GM23338 (cell line): Measurements from ENCODE around the gene ASB5. TPM values are rescaled to one million over a fixed set of nuclear protein-coding genes. Genes with fewer than 3 reads are reported as not detected.

Source experiments
- ATAC-seq: fragments of 200-7000 bp; cut with Tn5 transposase; 3 replicates; pipeline ENCODE4 v1.9.1; 2020
- DNase-seq: peaks from one replicate; pipeline ENCODE4 v3.0.0-alpha.2; 2015; ENCODE audit warnings: low spot score
- H2AFZ ChIP-seq: fragments of 200-600 bp; sonication (generic); 2 replicates; pipeline ENCODE4 v1.8.0; 2016; ENCODE audit warnings: antibody characterized with exemption, mild to moderate bottlenecking, moderate library complexity
- H3F3A ChIP-seq: fragments of 200-600 bp; sonication (generic); replicated peaks from 2 replicates; pipeline ENCODE4 v1.8.0; 2017; ENCODE audit warnings: antibody characterized with exemption, mixed run types, low read depth
- H3K27ac ChIP-seq: fragments of 200-600 bp; sonication (generic); 2 replicates; pipeline ENCODE4 v1.6.1; 2016; ENCODE audit warnings: low read depth
- H3K27me3 ChIP-seq: fragments of 200-600 bp; sonication (generic); 2 replicates; pipeline ENCODE4 v1.8.0; 2016; ENCODE audit warnings: mild to moderate bottlenecking, mixed run types, moderate library complexity; ENCODE audit not compliant: insufficient read depth
- H3K36me3 ChIP-seq: fragments of 200-600 bp; sonication (generic); 2 replicates; pipeline ENCODE4 v1.8.0; 2016; ENCODE audit warnings: mild to moderate bottlenecking; ENCODE audit not compliant: insufficient read depth
- H3K4me1 ChIP-seq: fragments of 200-600 bp; sonication (generic); 2 replicates; pipeline ENCODE4 v1.8.0; 2016; ENCODE audit warnings: mild to moderate bottlenecking, moderate library complexity; ENCODE audit not compliant: insufficient read depth
- H3K4me2 ChIP-seq: fragments of 200-600 bp; sonication (generic); 2 replicates; pipeline ENCODE4 v1.7.1; 2017; ENCODE audit warnings: mixed run types
- H3K4me3 ChIP-seq: fragments of 200-600 bp; sonication (generic); 2 replicates; pipeline ENCODE4 v1.6.1; 2016; ENCODE audit warnings: mixed run types
- H3K79me2 ChIP-seq: fragments of 200-600 bp; sonication (generic); replicated peaks from 2 replicates; pipeline ENCODE4 v1.8.0; 2017; ENCODE audit warnings: mild to moderate bottlenecking; ENCODE audit not compliant: insufficient read depth
- H3K9me2 ChIP-seq: fragments of 200-600 bp; sonication (generic); 2 replicates; pipeline ENCODE4 v1.8.0; 2017; ENCODE audit not compliant: insufficient read depth
- H4K20me1 ChIP-seq: fragments of 200-600 bp; sonication (generic); replicated peaks from 2 replicates; pipeline ENCODE4 v1.8.0; 2017; ENCODE audit warnings: mild to moderate bottlenecking; ENCODE audit not compliant: insufficient read depth
- H3K27ac Mint-ChIP-seq: 2 replicates; pipeline ENCODE4 v1.8.0; 2020; ENCODE audit warnings: inconsistent platforms, mild to moderate bottlenecking, moderate library complexity, mixed read lengths
- H3K27me3 Mint-ChIP-seq: 3 replicates; pipeline ENCODE4 v1.8.0; 2022; ENCODE audit warnings: low read depth, mild to moderate bottlenecking, moderate library complexity, mixed read lengths, inconsistent platforms; ENCODE audit not compliant: insufficient read depth, poor library complexity
- H3K36me3 Mint-ChIP-seq: 3 replicates; pipeline ENCODE4 v1.8.0; 2021; ENCODE audit warnings: low read depth, mild to moderate bottlenecking, inconsistent platforms, moderate library complexity, mixed read lengths
- H3K4me1 Mint-ChIP-seq: 3 replicates; pipeline ENCODE4 v1.8.0; 2020; ENCODE audit warnings: mild to moderate bottlenecking, inconsistent platforms, mixed read lengths
- H3K4me3 Mint-ChIP-seq: 3 replicates; pipeline ENCODE4 v1.8.0; 2021; ENCODE audit warnings: moderate library complexity, mild to moderate bottlenecking, inconsistent platforms, mixed read lengths
- H3K9me3 Mint-ChIP-seq: 3 replicates; pipeline ENCODE4 v1.8.0; 2020; ENCODE audit warnings: moderate library complexity, mild to moderate bottlenecking, inconsistent platforms, mixed read lengths
- CREB1 ChIP-seq: fragments of 250-450 bp; sonication (Bioruptor Pico); IDR thresholded peaks from 2 replicates; pipeline ENCODE4 v1.5.0; 2020; ENCODE audit warnings: low read depth, mild to moderate bottlenecking, moderate library complexity
- CTCF ChIP-seq, 2 experiments: fragments of 200-600 bp in 1 of 2; sonication (generic) in 1 of 2; conservative IDR thresholded peaks; 2 replicates each; pipeline versions ENCODE4 v1.5.1 to v1.6.1; 2016 to 2017; ENCODE audit warnings: antibody characterized with exemption in 2 of 2, low read depth in 2 of 2, mild to moderate bottlenecking in 2 of 2, moderate library complexity in 1 of 2
- ETS1 ChIP-seq: IDR thresholded peaks from 2 replicates; pipeline ENCODE4 v1.6.1; 2016; ENCODE audit warnings: antibody characterized with exemption
- EZH2 ChIP-seq: fragments of 200-600 bp; sonication (generic); IDR thresholded peaks from one replicate; pipeline ENCODE4 v1.8.0; 2017; ENCODE audit warnings: antibody characterized with exemption, mild to moderate bottlenecking, low read depth; ENCODE audit not compliant: unreplicated experiment
- EZH2phosphoT487 ChIP-seq: fragments of 200-600 bp; sonication (generic); IDR thresholded peaks from one replicate; pipeline ENCODE4 v1.8.1; 2018; ENCODE audit warnings: antibody characterized with exemption; ENCODE audit not compliant: unreplicated experiment
- JUNB ChIP-seq: IDR thresholded peaks from one replicate; pipeline ENCODE4 v1.6.1; 2016; ENCODE audit warnings: antibody characterized with exemption; ENCODE audit not compliant: unreplicated experiment
- NANOG ChIP-seq: IDR thresholded peaks from 2 replicates; pipeline ENCODE4 v1.6.1; 2016; ENCODE audit warnings: antibody characterized with exemption, borderline replicate concordance
- POLR2AphosphoS5 ChIP-seq: IDR thresholded peaks from 2 replicates; pipeline ENCODE4 v1.6.1; 2016; ENCODE audit warnings: antibody characterized with exemption, low read depth
- REST ChIP-seq: IDR thresholded peaks from one replicate; pipeline ENCODE4 v1.6.1; 2018; ENCODE audit warnings: antibody characterized with exemption; ENCODE audit not compliant: unreplicated experiment
- STAT1 ChIP-seq: IDR thresholded peaks from one replicate; pipeline ENCODE4 v1.6.1; 2016; ENCODE audit warnings: antibody characterized with exemption; ENCODE audit not compliant: unreplicated experiment
- ZNF114 ChIP-seq: fragments of 250-450 bp; sonication (Bioruptor Pico); IDR thresholded peaks from 2 replicates; pipeline ENCODE4 v1.5.0; 2020; ENCODE audit warnings: mild to moderate bottlenecking, moderate library complexity
- ZNF331 ChIP-seq: fragments of 250-450 bp; sonication (Bioruptor Pico); IDR thresholded peaks from 2 replicates; pipeline ENCODE4 v1.5.0; 2020; ENCODE audit warnings: low read depth, mild to moderate bottlenecking, moderate library complexity
- ZNF462 ChIP-seq: fragments of 250-450 bp; sonication (Bioruptor Pico); IDR thresholded peaks from 2 replicates; pipeline ENCODE4 v1.5.0; 2020; ENCODE audit warnings: mild to moderate bottlenecking, moderate library complexity
- polyA plus RNA-seq: library from polyadenylated mRNA; unstranded; fragments of >200 nt; fragmentation: Nextera tagmentation; extraction: Ambion mirVana; gene quantifications from 2 replicates; pipeline ENCODE4 v1.2.1, GENCODE V29; 2016
- total RNA-seq: library from RNA; depleted of rRNA; stranded (reverse); fragments of >200 nt; shearing (Covaris generic); gene quantifications from 2 replicates; pipeline ENCODE4 v1.2.3, GENCODE V29; 2014

The ASB5 gene
- total and polyA plus RNA-seq, 2 experiments from 2014 or later, result not detected

GRCh38 chr4:176293660-176294059 lies 24.6 kb upstream of the ASB5 start:
- no peak overlapping the region for H3K4me3 Mint-ChIP-seq
- H3K4me1 Mint-ChIP-seq, result peaks cover 2% of the 10 kb centered on the region; the same call in 1 of the 3 replicates
- Histone ChIP-seq H3K36me3 (no peaks in the 10 kb centered on the region), H3K27ac (no peak overlapping the region), H4K20me1 (no peaks in the 10 kb centered on the region), H3K27me3 (no peaks in the 10 kb centered on the region), H3K9me2 (no peaks in the 10 kb centered on the region), H3K4me2 (no peak overlapping the region), H3K4me1 (peaks cover 13% of the 10 kb centered on the region), H3K79me2 (no peaks in the 10 kb centered on the region), H2AFZ (no peak overlapping the region), H3F3A (no peaks in the 10 kb centered on the region), H3K4me3 (no peak overlapping the region)
- TF ChIP-seq CREB1 (no peak), EZH2 (no peak), STAT1 (no peak), CTCF (conservative IDR thresholded peaks at IDR 0.05; ENCODE audit: low read depth in 2 of 2) (no peak), ZNF462 (CRISPR knock-in tag) (no peak), JUNB (no peak), ZNF331 (CRISPR knock-in tag) (no peak), ETS1 (no peak), ZNF114 (no peak), REST (no peak), EZH2phosphoT487 (no peak), NANOG (no peak), POLR2AphosphoS5 (no peak)
- ATAC-seq (no peak), DNase-seq (no peak)
- H3K9me3 Mint-ChIP-seq, result no peaks in the 10 kb centered on the region; the same call in 2 of the 3 replicates
- H3K27me3 Mint-ChIP-seq, result no peaks in the 10 kb centered on the region
- H3K36me3 Mint-ChIP-seq, result no peaks in the 10 kb centered on the region
- no peak overlapping the region for H3K27ac Mint-ChIP-seq
